OCI-LY3 (cell line): Measurements from ENCODE around the gene TBC1D7.

ENCODE experiments used
- H2AFZ ChIP-seq: fragments of 200-600, 300-600 bp; shearing (Covaris generic); 2 replicates; pipeline ENCODE4 v1.6.0; 2014; ENCODE audit warnings: antibody characterized with exemption, low read depth, low read length
- H3K27ac ChIP-seq: fragments of 200-600, 300-600 bp; sonication (generic); 2 replicates; pipeline ENCODE4 v1.5.1; 2014; ENCODE audit warnings: mild to moderate bottlenecking, low read length, moderate library complexity, mixed read lengths
- H3K27me3 ChIP-seq: fragments of 200-600, 300-600 bp; sonication (generic); 2 replicates; pipeline ENCODE4 v1.6.1; 2014; ENCODE audit warnings: low read depth, low read length, mixed read lengths
- H3K36me3 ChIP-seq: fragments of 200-600, 300-600 bp; sonication (generic); replicated peaks from 2 replicates; pipeline ENCODE3; 2014; ENCODE audit warnings: low read depth, low read length, mixed read lengths
- H3K4me1 ChIP-seq: fragments of 300-600, 200-600 bp; sonication (generic); 2 replicates; pipeline ENCODE4 v1.6.1; 2014; ENCODE audit warnings: low read length, mixed read lengths
- H3K4me2 ChIP-seq: fragments of 200-600, 300-600 bp; sonication (generic); 2 replicates; pipeline ENCODE4 v1.6.1; 2014; ENCODE audit warnings: low read length, mixed read lengths
- H3K4me3 ChIP-seq: fragments of 300-600, 200-600 bp; sonication (generic); 2 replicates; pipeline ENCODE4 v1.5.1; 2014; ENCODE audit warnings: antibody characterized with exemption, mild to moderate bottlenecking, low read length, moderate library complexity
- H3K79me2 ChIP-seq: fragments of 300-600, 200-600 bp; shearing (Covaris generic); 2 replicates; pipeline ENCODE4 v1.6.1; 2014; ENCODE audit warnings: mild to moderate bottlenecking, low read length, mixed read lengths
- H3K9ac ChIP-seq: fragments of 300-600, 200-600 bp; shearing (Covaris generic); 2 replicates; pipeline ENCODE4 v1.6.0; 2014; ENCODE audit warnings: mild to moderate bottlenecking, low read length, moderate library complexity
- H3K9me3 ChIP-seq: fragments of 200-600, 300-600 bp; shearing (Covaris generic); 2 replicates; pipeline ENCODE4 v1.6.1; 2014; ENCODE audit warnings: low read length, mixed read lengths; ENCODE audit not compliant: insufficient read depth
- H4K20me1 ChIP-seq: fragments of 200-600, 300-600 bp; sonication (generic); 2 replicates; pipeline ENCODE4 v1.6.1; 2016; ENCODE audit warnings: low read length, mixed read lengths; ENCODE audit not compliant: insufficient read depth
- CTCF ChIP-seq: fragments of 200-600, 300-600 bp; sonication (generic); IDR thresholded peaks from 2 replicates; pipeline ENCODE4 v1.5.1; 2014; ENCODE audit warnings: antibody characterized with exemption, low read length, low read depth
- EZH2phosphoT487 ChIP-seq: fragments of 200-600 bp; shearing (Covaris generic); IDR thresholded peaks from 2 replicates; pipeline ENCODE4 v1.6.1; 2018; ENCODE audit warnings: antibody characterized with exemption, mixed run types, low read depth

The TBC1D7 gene

GRCh38 chr6:13319891-13320564 is 8.3 kb downstream of the TBC1D7 start:
- H3K27me3 ChIP-seq, result no peaks in the 10 kb centered on the region
- no peak overlapping the region for H3K4me2 ChIP-seq
- H3K4me1 ChIP-seq, result no peaks in the 10 kb centered on the region
- no peaks in the 10 kb centered on the region for H3K9me3 ChIP-seq
- H4K20me1 ChIP-seq, result no peaks in the 10 kb centered on the region
- no peak overlapping the region for H2AFZ ChIP-seq
- H3K79me2 ChIP-seq, result no peaks in the 10 kb centered on the region
- H3K27ac ChIP-seq, result no peak overlapping the region
- TF ChIP-seq CTCF (no peak), EZH2phosphoT487 (no peak)
- H3K36me3 ChIP-seq, result peaks cover 11% of the 10 kb centered on the region
- no peak overlapping the region for H3K4me3 ChIP-seq
- no peak overlapping the region for H3K9ac ChIP-seq

- TF ChIP-seq CTCF (no peak), EZH2phosphoT487 (no peak)
- Histone ChIP-seq H3K4me3 (no peak overlapping the region), H3K9ac (no peak overlapping the region), H3K79me2 (no peaks in the 10 kb centered on the region), H3K4me2 (no peak overlapping the region), H3K27ac (no peak overlapping the region), H3K36me3 (peaks cover 11% of the 10 kb centered on the region), H2AFZ (no peak overlapping the region), H4K20me1 (no peaks in the 10 kb centered on the region), H3K27me3 (no peaks in the 10 kb centered on the region), H3K4me1 (no peaks in the 10 kb centered on the region), H3K9me3 (no peaks in the 10 kb centered on the region)
These were observed 9.5 kb downstream of the TBC1D7 start for GRCh38 chr6:13318821-13319220.

GRCh38 chr6:13315896-13316295 is 12.4 kb downstream of the TBC1D7 start:
- Histone ChIP-seq H4K20me1 (no peaks in the 10 kb centered on the region), H3K79me2 (no peaks in the 10 kb centered on the region), H3K9me3 (no peaks in the 10 kb centered on the region), H3K36me3 (peaks cover 11% of the 10 kb centered on the region), H3K27ac (no peak overlapping the region), H3K4me3 (no peak overlapping the region), H3K27me3 (no peaks in the 10 kb centered on the region), H3K9ac (no peak overlapping the region), H2AFZ (no peak overlapping the region), H3K4me1 (peaks cover 10% of the 10 kb centered on the region), H3K4me2 (no peak overlapping the region)
- TF ChIP-seq CTCF, result no peak
- no peak for TF ChIP-seq EZH2phosphoT487

- H3K4me2 ChIP-seq, result no peak overlapping the region
- H3K9ac ChIP-seq, result no peak overlapping the region
- no peak overlapping the region for H3K27ac ChIP-seq
- H3K9me3 ChIP-seq, result no peaks in the 10 kb centered on the region
- H3K4me3 ChIP-seq, result no peak overlapping the region
- H4K20me1 ChIP-seq, result no peaks in the 10 kb centered on the region
- no peaks in the 10 kb centered on the region for H3K79me2 ChIP-seq
- H3K36me3 ChIP-seq, result peaks cover 2% of the 10 kb centered on the region
- H3K4me1 ChIP-seq, result peaks cover 12% of the 10 kb centered on the region
- H2AFZ ChIP-seq, result no peak overlapping the region
- H3K27me3 ChIP-seq, result no peaks in the 10 kb centered on the region
- TF ChIP-seq CTCF (no peak), EZH2phosphoT487 (no peak)
These were observed 13.5 kb downstream of the TBC1D7 start for GRCh38 chr6:13314806-13315205.
